OCI-LY1 (cell line): ENCODE data around the gene HIVEP1.
A peak's percentile ranks its signal among the peaks of the same experiment; 100 is the strongest.

Source experiments
- H2AFZ ChIP-seq: fragments of 200-600 bp; sonication (generic), shearing (Covaris generic); 2 replicates; pipeline ENCODE4 v1.6.0; 2014; ENCODE audit warnings: antibody characterized with exemption, mild to moderate bottlenecking, low read length
- H3F3A ChIP-seq: fragments of 200-600 bp; sonication (generic), shearing (Covaris generic); 2 replicates; pipeline ENCODE4 v1.6.0; 2014; ENCODE audit warnings: mild to moderate bottlenecking, antibody characterized with exemption, low read length, moderate library complexity; ENCODE audit not compliant: insufficient read depth
- H3K27ac ChIP-seq: fragments of 200-600 bp; sonication (generic); 2 replicates; pipeline ENCODE4 v1.5.1; 2014; ENCODE audit warnings: low read length, mixed run types, mild to moderate bottlenecking, low read depth; ENCODE audit not compliant: poor library complexity, severe bottlenecking
- H3K27me3 ChIP-seq: fragments of 200-600 bp; sonication (generic); 2 replicates; pipeline ENCODE4 v1.6.0; 2014; ENCODE audit warnings: antibody characterized with exemption, mild to moderate bottlenecking, low read length, moderate library complexity; ENCODE audit not compliant: insufficient read depth
- H3K36me3 ChIP-seq: fragments of 200-600 bp; sonication (generic); 2 replicates; pipeline ENCODE4 v1.6.1; 2014; ENCODE audit warnings: mild to moderate bottlenecking, antibody characterized with exemption, low read length, moderate library complexity, mixed read lengths; ENCODE audit not compliant: insufficient read depth
- H3K4me1 ChIP-seq: fragments of 200-600 bp; sonication (generic); 2 replicates; pipeline ENCODE4 v1.5.1; 2014; ENCODE audit warnings: mild to moderate bottlenecking, low read length, moderate library complexity; ENCODE audit not compliant: insufficient read depth, severe bottlenecking
- H3K4me2 ChIP-seq: fragments of 200-600 bp; sonication (generic), shearing (Covaris generic); 2 replicates; pipeline ENCODE4 v1.6.1; 2014; ENCODE audit warnings: low read length
- H3K4me3 ChIP-seq: fragments of 200-600 bp; sonication (generic); 2 replicates; pipeline ENCODE4 v1.5.1; 2014; ENCODE audit warnings: low read length, low read depth, mild to moderate bottlenecking, mixed read lengths; ENCODE audit not compliant: poor library complexity, severe bottlenecking
- H3K79me2 ChIP-seq: fragments of 200-600 bp; shearing (Covaris generic); 2 replicates; pipeline ENCODE4 v1.6.1; 2016; ENCODE audit warnings: mixed run types, low read length, mixed read lengths; ENCODE audit not compliant: insufficient read depth
- H3K9ac ChIP-seq: fragments of 200-600 bp; sonication (generic), shearing (Covaris generic); 2 replicates; pipeline ENCODE4 v1.6.1; 2014; ENCODE audit warnings: mild to moderate bottlenecking, low read length, mixed read lengths
- H3K9me2 ChIP-seq: fragments of 200-600 bp; sonication (generic), shearing (Covaris generic); 2 replicates; pipeline ENCODE4 v1.6.1; 2014; ENCODE audit warnings: low read depth, mild to moderate bottlenecking, low read length, mixed read lengths
- H3K9me3 ChIP-seq: fragments of 200-600 bp; shearing (Covaris generic); 2 replicates; pipeline ENCODE4 v1.6.1; 2014; ENCODE audit warnings: low read length, mixed read lengths
- H4K20me1 ChIP-seq: fragments of 200-600 bp; sonication (generic), shearing (Covaris generic); 2 replicates; pipeline ENCODE4 v1.6.0; 2016; ENCODE audit warnings: mild to moderate bottlenecking, low read length; ENCODE audit not compliant: insufficient read depth
- EZH2 ChIP-seq: fragments of 200-600 bp; sonication (generic), shearing (Covaris generic); IDR thresholded peaks from 2 replicates; pipeline ENCODE4 v1.8.0; 2017; ENCODE audit warnings: borderline replicate concordance, mixed run types, mild to moderate bottlenecking, antibody characterized with exemption, low read length, moderate library complexity, mixed read lengths
- TF ChIP-seq, protein P1 (sequence below): fragments of 200-600 bp; sonication (generic), shearing (Covaris generic); IDR thresholded peaks from 2 replicates; pipeline ENCODE4 v1.5.1; 2017; ENCODE audit warnings: mild to moderate bottlenecking, antibody characterized with exemption, low read length, moderate library complexity, mixed read lengths

HIVEP1 gene

GRCh38 chr6:12011276-12012037 lies 655 bp upstream of the HIVEP1 start:
- TF ChIP-seq EZH2, result no peak
- TF ChIP-seq, protein P1, sequence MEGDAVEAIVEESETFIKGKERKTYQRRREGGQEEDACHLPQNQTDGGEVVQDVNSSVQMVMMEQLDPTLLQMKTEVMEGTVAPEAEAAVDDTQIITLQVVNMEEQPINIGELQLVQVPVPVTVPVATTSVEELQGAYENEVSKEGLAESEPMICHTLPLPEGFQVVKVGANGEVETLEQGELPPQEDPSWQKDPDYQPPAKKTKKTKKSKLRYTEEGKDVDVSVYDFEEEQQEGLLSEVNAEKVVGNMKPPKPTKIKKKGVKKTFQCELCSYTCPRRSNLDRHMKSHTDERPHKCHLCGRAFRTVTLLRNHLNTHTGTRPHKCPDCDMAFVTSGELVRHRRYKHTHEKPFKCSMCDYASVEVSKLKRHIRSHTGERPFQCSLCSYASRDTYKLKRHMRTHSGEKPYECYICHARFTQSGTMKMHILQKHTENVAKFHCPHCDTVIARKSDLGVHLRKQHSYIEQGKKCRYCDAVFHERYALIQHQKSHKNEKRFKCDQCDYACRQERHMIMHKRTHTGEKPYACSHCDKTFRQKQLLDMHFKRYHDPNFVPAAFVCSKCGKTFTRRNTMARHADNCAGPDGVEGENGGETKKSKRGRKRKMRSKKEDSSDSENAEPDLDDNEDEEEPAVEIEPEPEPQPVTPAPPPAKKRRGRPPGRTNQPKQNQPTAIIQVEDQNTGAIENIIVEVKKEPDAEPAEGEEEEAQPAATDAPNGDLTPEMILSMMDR, result no peak
- peak overlapping the region; percentile 80 for H3K9ac ChIP-seq
- peaks cover 27% of the 10 kb centered on the region for H3K36me3 ChIP-seq
- peak overlapping the region; percentile 93 for H3K27ac ChIP-seq
- peak overlapping the region; percentile 99 for H3K4me3 ChIP-seq
- H3K9me2 ChIP-seq, result no peaks in the 10 kb centered on the region
- peaks cover 51% of the 10 kb centered on the region for H3K79me2 ChIP-seq
- no peaks in the 10 kb centered on the region for H3F3A ChIP-seq
- peak overlapping the region; percentile 79 for H3K4me2 ChIP-seq
- H3K27me3 ChIP-seq, result no peaks in the 10 kb centered on the region
- H3K4me1 ChIP-seq, result peaks cover 34% of the 10 kb centered on the region
- H3K9me3 ChIP-seq, result 0 out of 2 replicates have a peak, but pooled peaks cover 2% of the 10 kb centered on the region
- no peaks in the 10 kb centered on the region for H4K20me1 ChIP-seq
- H2AFZ ChIP-seq, result no peak overlapping the region

DNA sequence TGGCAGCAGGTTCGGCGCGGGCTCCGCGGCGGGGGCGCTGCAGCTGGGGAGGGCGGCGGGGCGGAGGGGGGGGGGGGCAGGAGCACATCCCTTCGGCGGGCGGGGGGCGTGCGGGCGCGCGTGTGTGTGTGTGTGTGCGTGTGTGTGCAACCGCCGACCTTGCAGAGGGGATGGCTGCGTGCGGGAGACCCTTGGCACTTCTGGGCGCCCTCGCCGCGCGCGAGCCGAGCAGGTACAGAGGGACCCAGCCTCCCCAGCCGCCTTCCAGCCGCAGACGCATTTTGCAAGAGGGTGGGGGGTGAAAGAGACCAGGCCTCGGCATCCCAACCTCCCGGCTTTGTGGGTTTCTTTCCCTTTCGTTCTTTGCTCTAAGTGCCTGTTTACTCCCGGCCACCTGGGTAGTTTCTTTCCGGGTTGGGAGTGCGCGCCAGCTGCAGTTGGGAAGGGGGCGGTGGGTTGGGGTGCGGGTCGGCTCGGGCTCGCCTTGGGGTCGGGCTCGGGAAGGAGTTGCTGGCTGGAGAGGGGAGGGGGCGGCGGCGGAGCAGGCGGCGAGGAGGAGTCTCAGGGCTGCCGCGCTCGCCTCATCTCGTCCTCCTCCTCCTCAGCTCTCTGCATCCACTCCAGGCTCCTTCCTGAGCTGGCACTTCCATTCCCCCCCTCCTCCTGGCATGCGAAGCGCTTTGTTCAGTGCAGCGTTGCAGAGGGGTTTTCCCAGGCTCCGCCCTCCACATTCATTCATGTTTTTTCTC lies 620 bp downstream of the HIVEP1 start:
- Histone ChIP-seq H3K4me2 (peak overlapping the region; percentile 96), H3K27ac (peak overlapping the region; percentile 70), H3K9me2 (no peaks in the 10 kb centered on the region), H3K4me1 (peaks cover 31% of the 10 kb centered on the region), H3F3A (no peaks in the 10 kb centered on the region), H2AFZ (no peak overlapping the region), H3K9me3 (0 out of 2 replicates have a peak, but pooled peaks cover 2% of the 10 kb centered on the region), H3K4me3 (peak overlapping the region; percentile 99), H3K79me2 (peaks cover 55% of the 10 kb centered on the region), H3K9ac (peak overlapping the region; percentile 88), H3K27me3 (no peaks in the 10 kb centered on the region), H4K20me1 (no peaks in the 10 kb centered on the region), H3K36me3 (peaks cover 40% of the 10 kb centered on the region)
- TF ChIP-seq, protein P1, result no peak
- no peak for TF ChIP-seq EZH2

GRCh38 chr6:12013307-12013719 lies 1.2 kb downstream of the HIVEP1 start:
- H4K20me1 ChIP-seq, result no peaks in the 10 kb centered on the region
- H3K27ac ChIP-seq, result peak overlapping the region; percentile 70
- H3K4me2 ChIP-seq, result peak overlapping the region; percentile 96
- H3K27me3 ChIP-seq, result no peaks in the 10 kb centered on the region
- H3K9me3 ChIP-seq, result 0 out of 2 replicates have a peak, but pooled peaks cover 2% of the 10 kb centered on the region
- no peaks in the 10 kb centered on the region for H3F3A ChIP-seq
- H3K9me2 ChIP-seq, result no peaks in the 10 kb centered on the region
- peak overlapping the region; percentile 88 for H3K9ac ChIP-seq
- H3K4me1 ChIP-seq, result peaks cover 26% of the 10 kb centered on the region
- H3K4me3 ChIP-seq, result peak overlapping the region; percentile 99
- peaks cover 45% of the 10 kb centered on the region for H3K36me3 ChIP-seq
- H2AFZ ChIP-seq, result no peak overlapping the region
- no peak for TF ChIP-seq EZH2
- TF ChIP-seq, protein P1, result no peak
- H3K79me2 ChIP-seq, result peaks cover 55% of the 10 kb centered on the region
